Duodenal mucosa (tissue), 2 donors: ENCODE results near the gene SLAMF6.
"Not testable (repeated sequence)": the region's sequence is repeated elsewhere in the genome, so short reads cannot be mapped to it uniquely, and the experiment has no call there.

Experiments
- H3K27ac ChIP-seq: one replicate; pipeline ENCODE4 v1.7.0; 2013; ENCODE audit warnings: low read depth, low read length
- H3K27me3 ChIP-seq, 2 donors: one replicate each; pipeline ENCODE4 v1.7.0; 2013; ENCODE audit warnings: low read length in 2 of 2, control low read depth in 1 of 2; ENCODE audit not compliant: insufficient read depth in 2 of 2, control insufficient read depth in 1 of 2
- H3K36me3 ChIP-seq, 2 donors: one replicate each; pipeline ENCODE4 v1.7.0; 2013; ENCODE audit warnings: low read length in 2 of 2, control low read depth in 1 of 2; ENCODE audit not compliant: insufficient read depth in 2 of 2, control insufficient read depth in 1 of 2
- H3K4me1 ChIP-seq, 2 donors: one replicate each; pipeline ENCODE4 v1.7.0; 2013; ENCODE audit warnings: low read length in 2 of 2, control low read depth in 1 of 2; ENCODE audit not compliant: insufficient read depth in 2 of 2, control insufficient read depth in 1 of 2
- H3K4me3 ChIP-seq, 2 donors: one replicate each; pipeline ENCODE4 v1.7.0; 2013; ENCODE audit warnings: low read length in 2 of 2, low read depth in 1 of 2
- H3K9ac ChIP-seq, 2 donors: one replicate each; pipeline ENCODE4 v1.7.0; 2013; ENCODE audit warnings: low read length in 2 of 2, low read depth in 1 of 2
- H3K9me3 ChIP-seq, 2 donors: one replicate each; pipeline ENCODE4 v1.7.0; 2013; ENCODE audit warnings: low read length in 2 of 2, control low read depth in 1 of 2; ENCODE audit not compliant: control insufficient read depth in 1 of 2

The SLAMF6 gene

GRCh38 chr1:160534823-160535605 is 12.0 kb upstream of the SLAMF6 start:
- peaks cover 10 to 21% of the 10 kb centered on the region in 2 donors for H3K4me1 ChIP-seq
- H3K36me3 ChIP-seq, result no peaks in the 10 kb centered on the region
- peaks cover 3 to 9% of the 10 kb centered on the region in 2 donors for H3K9me3 ChIP-seq
- H3K27ac ChIP-seq, result no peak overlapping the region
- no peaks in the 10 kb centered on the region for H3K27me3 ChIP-seq
- no peak overlapping the region for H3K9ac ChIP-seq
- no peak overlapping the region for H3K4me3 ChIP-seq

- not testable (repeated sequence) for H3K4me1 ChIP-seq, H3K36me3 ChIP-seq, H3K4me3 ChIP-seq, H3K27ac ChIP-seq, H3K9ac ChIP-seq, H3K9me3 ChIP-seq, H3K27me3 ChIP-seq
Measured at GRCh38 chr1:160532557-160532813, 9.4 kb upstream of the SLAMF6 start.

DNA sequence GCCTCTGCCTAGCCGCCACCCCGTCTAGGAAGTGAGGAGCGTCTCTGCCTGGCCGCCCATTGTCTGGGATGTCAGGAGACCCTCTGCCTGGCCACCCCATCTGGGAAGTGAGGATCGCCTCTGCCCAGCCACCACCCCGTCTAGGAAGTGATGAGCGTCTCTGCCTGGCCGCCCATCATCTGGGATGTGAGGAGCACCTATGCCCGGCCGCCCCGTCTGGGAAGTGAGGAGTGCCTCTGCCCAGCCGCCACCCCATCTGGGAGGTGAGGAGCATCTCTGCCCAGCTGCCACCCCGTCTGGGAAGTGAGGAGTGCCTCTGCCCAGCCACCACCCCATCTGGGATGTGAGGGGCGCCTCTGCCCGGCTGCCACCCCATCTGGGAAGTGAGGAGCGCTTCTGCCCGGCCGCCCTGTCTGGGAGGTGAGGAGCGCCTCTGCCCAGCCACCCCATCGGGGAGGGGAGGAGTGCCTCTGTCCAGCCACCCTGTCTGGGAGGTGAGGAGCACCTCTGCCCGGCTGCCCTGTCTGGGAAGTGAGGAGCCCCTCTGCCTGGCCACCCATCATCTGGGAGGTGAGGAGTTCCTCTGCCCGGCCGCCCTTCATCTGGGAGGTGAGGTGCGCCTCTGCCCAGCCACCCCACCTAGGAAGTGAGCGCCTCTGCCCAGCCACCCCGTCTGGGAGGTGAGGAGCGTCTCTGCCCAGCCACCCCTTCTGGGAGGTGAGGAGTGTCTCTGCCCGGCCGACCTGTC is 8.9 kb upstream of the SLAMF6 start:
- not testable (repeated sequence) for H3K4me3 ChIP-seq, H3K4me1 ChIP-seq, H3K36me3 ChIP-seq, H3K9me3 ChIP-seq, H3K9ac ChIP-seq, H3K27ac ChIP-seq, H3K27me3 ChIP-seq

- not testable (repeated sequence) for H3K27ac ChIP-seq, H3K27me3 ChIP-seq, H3K36me3 ChIP-seq, H3K4me3 ChIP-seq, H3K9ac ChIP-seq, H3K4me1 ChIP-seq, H3K9me3 ChIP-seq
Measured at GRCh38 chr1:160529401-160529952, 6.4 kb upstream of the SLAMF6 start.

- not testable (repeated sequence) for H3K36me3 ChIP-seq, H3K9ac ChIP-seq, H3K4me3 ChIP-seq, H3K27me3 ChIP-seq, H3K9me3 ChIP-seq, H3K27ac ChIP-seq, H3K4me1 ChIP-seq
Measured at GRCh38 chr1:160523789-160524188, 734 bp upstream of the SLAMF6 start.

DNA sequence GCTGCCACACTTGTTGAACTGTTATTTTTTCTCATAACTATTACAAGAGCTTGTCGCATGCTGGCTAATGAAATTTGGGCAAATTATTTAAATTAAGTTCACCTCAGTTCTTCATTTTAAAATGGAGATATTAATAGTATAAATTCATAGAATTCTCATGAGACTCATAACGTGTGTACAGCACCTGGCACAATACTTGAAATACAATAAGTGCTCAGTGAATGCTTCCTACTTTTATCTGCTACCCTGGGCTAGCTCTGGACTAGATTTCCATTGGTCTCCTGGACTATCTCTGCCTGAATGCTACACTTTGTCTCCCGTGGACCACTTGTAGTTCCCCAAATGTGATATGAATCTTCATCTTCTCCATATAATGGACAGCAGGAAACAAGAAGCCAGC is 919 bp downstream of the SLAMF6 start:
- Histone ChIP-seq H3K9me3 (no peaks in the 10 kb centered on the region), H3K4me1 (peaks cover 7 to 10% of the 10 kb centered on the region in 2 donors), H3K27ac (no peak overlapping the region), H3K4me3 (peak overlapping the region; percentile 32 to 66), H3K36me3 (no peaks in the 10 kb centered on the region), H3K9ac (peak overlapping the region in 1 of 2 donors; percentile 54), H3K27me3 (no peaks in the 10 kb centered on the region)

- Histone ChIP-seq H3K27ac (no peak overlapping the region), H3K9me3 (no peaks in the 10 kb centered on the region), H3K36me3 (no peaks in the 10 kb centered on the region), H3K4me3 (peak overlapping the region in 1 of 2 donors; percentile 32), H3K9ac (peak overlapping the region in 1 of 2 donors; percentile 54), H3K4me1 (peaks cover 7 to 10% of the 10 kb centered on the region in 2 donors), H3K27me3 (no peaks in the 10 kb centered on the region)
Measured at GRCh38 chr1:160521554-160521953, 1.5 kb downstream of the SLAMF6 start.

DNA sequence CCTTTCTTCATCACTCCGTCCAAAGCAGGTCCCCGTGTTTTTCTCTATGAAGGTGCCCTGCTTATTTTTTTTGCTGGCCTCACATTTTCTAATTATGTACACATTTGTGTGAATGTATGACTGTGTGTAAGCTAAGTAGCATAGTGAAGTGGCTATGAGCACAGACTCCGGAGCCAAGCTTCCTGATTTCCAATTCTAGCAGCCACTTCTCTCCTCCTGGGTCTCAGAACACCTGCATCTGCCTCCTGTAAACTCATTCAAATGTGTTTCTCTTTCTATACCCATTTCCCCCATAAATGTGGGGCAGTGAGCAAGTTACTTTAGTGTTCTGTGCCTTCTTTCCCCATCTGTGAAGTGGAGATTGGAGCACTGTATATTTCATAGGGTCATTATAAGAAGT is 2.1 kb downstream of the SLAMF6 start:
- Histone ChIP-seq H3K27ac (no peak overlapping the region), H3K4me1 (peaks cover 7 to 10% of the 10 kb centered on the region in 2 donors), H3K27me3 (no peaks in the 10 kb centered on the region), H3K9me3 (no peaks in the 10 kb centered on the region), H3K4me3 (peak overlapping the region in 1 of 2 donors; percentile 30), H3K9ac (no peak overlapping the region), H3K36me3 (no peaks in the 10 kb centered on the region)

GRCh38 chr1:160520582-160520981 is 2.5 kb downstream of the SLAMF6 start:
- H3K4me1 ChIP-seq, result peaks cover 7 to 10% of the 10 kb centered on the region in 2 donors
- no peak overlapping the region for H3K27ac ChIP-seq
- H3K9me3 ChIP-seq, result no peaks in the 10 kb centered on the region
- H3K27me3 ChIP-seq, result no peaks in the 10 kb centered on the region
- H3K36me3 ChIP-seq, result no peaks in the 10 kb centered on the region
- H3K4me3 ChIP-seq, result peak overlapping the region in 1 of 2 donors; percentile 30
- H3K9ac ChIP-seq, result no peak overlapping the region

DNA sequence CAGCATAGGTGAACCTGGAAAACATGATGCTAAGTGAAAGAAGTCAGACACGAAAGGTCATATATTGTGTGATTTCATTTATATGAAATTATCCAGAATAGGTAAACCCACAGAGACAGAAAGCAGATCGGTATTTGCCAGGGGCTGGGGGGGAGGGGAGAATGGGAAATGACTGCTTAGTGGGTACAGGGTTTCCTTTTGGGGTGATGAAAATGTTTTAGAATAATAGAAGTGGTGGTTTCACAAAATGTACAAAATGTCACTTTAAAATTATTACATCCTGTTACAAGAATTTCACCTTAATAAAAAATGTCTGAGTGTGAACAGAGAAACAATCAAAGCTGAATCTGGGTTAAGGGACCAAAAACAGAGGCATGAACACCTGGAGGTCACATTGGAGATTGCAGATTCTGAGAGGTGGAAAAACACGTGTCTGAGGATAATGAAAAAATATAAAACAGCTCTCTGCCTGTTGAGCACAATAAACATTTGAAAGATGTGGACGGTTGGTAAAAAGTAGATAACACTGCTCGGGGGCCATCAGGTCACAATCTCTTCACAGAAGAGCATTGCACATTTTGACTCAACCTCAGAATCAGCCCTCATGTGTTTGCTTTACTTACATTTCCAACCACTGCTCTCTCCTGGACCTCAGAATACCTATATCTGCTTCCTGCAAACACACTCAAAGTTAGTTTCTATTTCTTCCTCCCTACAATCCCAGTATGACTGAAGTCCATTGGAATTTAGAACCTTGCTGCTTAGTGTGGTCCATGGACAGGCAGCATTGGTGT is 3.2 kb downstream of the SLAMF6 start:
- Histone ChIP-seq H3K9me3 (no peaks in the 10 kb centered on the region), H3K27me3 (no peaks in the 10 kb centered on the region), H3K4me1 (peaks cover 7 to 10% of the 10 kb centered on the region in 2 donors), H3K27ac (no peak overlapping the region), H3K4me3 (peak overlapping the region in 1 of 2 donors; percentile 5), H3K36me3 (no peaks in the 10 kb centered on the region), H3K9ac (no peak overlapping the region)
